Erythroblast (primary cell): ENCODE data around the gene ARFGAP2.
"Not testable (repeated sequence)": the region's sequence is repeated elsewhere in the genome, so short reads cannot be mapped to it uniquely, and the experiment has no call there.

Source experiments
- DNase-seq, 2 experiments: peaks; one replicate each; lab custom pipeline; 2025; lab: John Stamatoyannopoulos, UW
- GATA1 ChIP-seq: IDR thresholded peaks from 2 replicates; pipeline ENCODE4 v1.6.1; 2011; ENCODE audit warnings: low read depth, mild to moderate bottlenecking, control low read depth, low read length, moderate library complexity
- POLR2A ChIP-seq: IDR thresholded peaks from 2 replicates; pipeline ENCODE4 v1.6.1; 2011; ENCODE audit warnings: mild to moderate bottlenecking, low read length

Gene ARFGAP2

DNA sequence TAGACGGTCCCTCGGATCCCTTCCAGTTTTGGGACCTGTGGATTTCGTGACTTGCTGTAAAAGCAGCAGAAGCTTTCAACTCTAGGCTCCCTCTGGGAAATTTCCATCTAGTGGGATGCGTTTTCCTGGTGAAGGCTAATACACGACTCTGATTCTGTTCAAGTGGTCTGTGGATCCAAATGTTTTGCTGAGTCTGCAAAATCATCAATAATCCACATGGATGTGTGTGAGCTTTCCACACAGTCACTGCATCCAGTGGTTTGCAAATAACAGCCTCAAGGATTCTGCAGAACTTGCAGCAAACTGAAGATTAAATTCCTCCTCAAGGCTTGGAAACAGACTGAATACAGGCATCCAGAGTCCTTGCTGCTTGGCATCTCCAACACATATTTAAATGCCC lies 25.9 kb upstream of the ARFGAP2 start:
- no peak for DNase-seq
- TF ChIP-seq POLR2A (no peak), GATA1 (no peak)

DNA sequence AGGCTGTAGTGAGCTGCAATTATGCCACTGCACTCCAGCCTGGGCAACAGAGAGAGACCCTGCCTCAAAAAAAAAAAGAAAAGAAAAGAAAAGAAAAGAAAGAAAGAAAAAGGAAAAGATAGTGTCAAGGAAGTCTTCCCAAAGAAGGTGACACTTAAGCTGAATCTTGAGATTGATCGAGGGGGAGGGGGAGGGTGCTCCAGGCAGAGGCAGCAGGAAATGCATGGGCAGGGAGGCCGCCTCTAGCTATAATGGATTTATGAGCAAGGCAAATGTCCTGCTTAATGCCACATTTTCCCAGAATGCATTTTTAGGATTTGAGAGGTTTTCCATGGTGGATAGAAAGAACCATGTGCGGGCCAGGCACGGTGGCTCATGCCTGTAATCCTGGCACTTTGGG lies 24.3 kb upstream of the ARFGAP2 start:
- TF ChIP-seq POLR2A (no peak), GATA1 (no peak)
- no peak for DNase-seq

DNA sequence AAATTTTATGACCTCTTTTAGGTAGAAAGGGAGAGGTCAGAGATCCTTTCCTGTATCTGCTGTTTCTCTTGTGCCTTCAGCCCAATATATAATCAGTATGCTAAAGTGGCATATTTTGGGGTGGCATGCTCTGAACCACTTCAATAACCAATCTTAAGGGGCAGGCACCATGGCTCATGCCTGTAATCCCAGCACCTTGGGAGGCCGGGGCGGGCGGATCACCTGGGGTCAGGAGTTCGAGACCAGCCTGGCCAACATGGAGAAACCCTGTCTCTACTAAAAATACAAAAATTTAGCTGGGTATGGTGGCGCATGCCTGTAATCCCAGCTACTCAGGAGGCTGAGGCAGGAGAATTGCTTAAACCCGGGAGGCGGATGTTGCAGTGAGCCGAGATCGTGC lies 21.5 kb upstream of the ARFGAP2 start:
- not testable (repeated sequence) for DNase-seq

DNA sequence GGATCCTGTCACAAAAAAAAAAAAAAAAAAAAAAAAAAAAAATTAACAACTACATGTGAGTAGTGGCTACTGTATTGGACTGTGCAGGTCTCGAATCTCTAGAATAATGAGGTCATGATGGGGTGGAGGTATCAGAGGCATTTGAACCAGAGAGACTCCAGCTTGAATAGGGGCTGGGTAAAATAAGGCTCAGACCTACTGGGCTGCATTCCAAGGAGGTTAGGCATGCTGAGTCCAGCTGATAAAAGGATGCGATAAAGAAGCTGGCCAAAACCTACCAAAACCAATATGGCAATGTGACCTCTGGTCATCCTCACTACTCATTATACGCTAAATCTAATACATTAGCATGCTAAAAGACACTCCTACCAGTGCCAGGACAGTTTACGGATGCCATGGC lies 15.4 kb upstream of the ARFGAP2 start:
- TF ChIP-seq POLR2A (no peak), GATA1 (no peak)
- DNase-seq: peak; percentile 20 to 51

DNA sequence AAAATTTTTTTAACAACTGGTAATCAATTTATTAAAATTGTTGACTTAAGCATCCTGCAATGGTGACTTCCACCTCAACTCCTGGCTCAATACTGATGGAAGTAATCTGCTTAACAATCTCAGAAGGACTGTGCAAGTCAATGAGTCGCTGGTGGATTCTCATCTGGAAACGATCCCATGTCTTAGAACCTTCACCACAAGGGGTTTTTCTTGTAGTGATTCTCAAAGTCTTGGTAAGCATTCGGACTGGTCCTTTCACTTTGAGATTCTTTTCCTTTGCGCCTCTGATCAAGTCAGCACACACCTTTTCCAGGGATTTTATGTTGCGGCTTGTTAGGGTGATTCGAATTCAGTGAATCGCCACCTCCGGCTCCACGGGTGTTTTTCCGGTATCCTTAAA lies 14.5 kb upstream of the ARFGAP2 start:
- DNase-seq: not testable (repeated sequence)

DNA sequence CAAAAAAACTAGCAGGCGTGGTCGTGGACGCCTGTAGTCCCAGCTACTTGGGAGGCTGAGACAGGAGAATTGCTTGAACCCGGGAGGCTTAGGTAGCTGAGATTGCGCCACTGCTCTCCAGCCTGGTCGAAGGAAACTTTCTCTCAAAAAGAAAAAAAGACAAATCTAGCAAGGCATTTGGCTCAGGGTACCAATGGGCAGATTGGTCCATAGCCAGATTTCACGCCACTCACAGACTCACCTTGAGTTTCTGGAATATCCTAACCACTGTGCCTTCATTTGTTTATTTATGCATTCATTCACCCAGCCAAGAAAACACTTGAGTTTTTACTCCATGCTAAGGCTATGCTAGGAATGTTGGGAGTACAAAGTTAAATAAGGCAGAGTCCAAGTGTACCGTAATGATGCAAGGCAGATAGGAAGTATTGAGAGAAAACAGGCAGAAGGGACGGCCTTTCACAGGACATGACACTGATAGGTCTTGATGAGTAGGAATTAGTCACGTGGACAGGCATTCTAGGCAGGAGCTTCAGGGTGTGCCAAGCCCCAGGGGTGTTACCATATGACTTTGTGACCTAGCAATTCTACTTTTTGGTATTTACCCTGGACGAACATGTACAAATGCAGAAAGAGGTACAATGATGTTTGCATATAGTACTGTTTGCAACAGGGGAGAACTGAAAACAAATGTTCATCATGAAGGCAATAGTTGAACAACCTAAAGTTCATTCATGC lies 12.6 kb upstream of the ARFGAP2 start:
- peak in 1 of 2 experiments; percentile 25 for DNase-seq
- no peak for TF ChIP-seq POLR2A
- TF ChIP-seq GATA1: no peak

DNA sequence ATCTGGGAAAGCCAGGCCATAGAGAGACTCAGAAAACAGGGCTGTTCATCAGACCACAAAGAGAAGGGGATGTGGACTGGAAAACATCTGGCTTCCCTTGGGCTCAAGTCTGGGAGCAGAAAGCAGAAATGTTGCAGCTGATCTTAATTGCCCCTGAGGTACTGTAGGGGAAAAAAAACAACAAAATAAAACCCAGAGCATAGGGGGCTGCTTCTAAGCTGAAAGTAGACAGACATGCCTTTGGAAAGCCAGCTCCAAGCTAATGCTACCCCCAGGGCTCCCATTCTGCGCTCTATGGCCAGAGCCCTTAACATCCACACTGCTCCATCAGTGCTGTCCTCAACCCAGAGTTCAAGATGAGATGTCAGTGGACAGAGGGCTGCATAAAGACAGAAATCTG lies 11.6 kb upstream of the ARFGAP2 start:
- TF ChIP-seq GATA1: no peak
- TF ChIP-seq POLR2A: no peak
- no peak for DNase-seq

DNA sequence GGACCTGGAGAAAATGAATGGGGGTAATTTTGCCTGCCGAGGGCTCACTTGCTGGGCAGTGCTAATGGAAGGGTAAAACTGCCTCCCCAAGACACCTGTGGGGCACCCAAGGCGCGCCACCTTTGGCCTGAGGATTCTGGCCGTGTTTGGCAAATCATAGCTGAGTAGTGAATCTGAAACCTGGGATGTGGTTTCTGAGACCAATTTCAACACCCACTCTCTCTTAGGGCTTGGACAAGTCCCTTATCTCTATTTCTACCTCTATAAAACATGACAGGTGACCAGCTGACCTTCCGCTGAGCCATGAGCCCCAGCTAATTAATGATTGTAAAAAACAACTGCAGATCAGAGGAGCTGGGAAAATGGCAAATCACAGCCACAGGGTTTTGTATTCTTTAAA lies 11.0 kb upstream of the ARFGAP2 start:
- DNase-seq: no peak
- TF ChIP-seq GATA1 (no peak), POLR2A (no peak)

DNA sequence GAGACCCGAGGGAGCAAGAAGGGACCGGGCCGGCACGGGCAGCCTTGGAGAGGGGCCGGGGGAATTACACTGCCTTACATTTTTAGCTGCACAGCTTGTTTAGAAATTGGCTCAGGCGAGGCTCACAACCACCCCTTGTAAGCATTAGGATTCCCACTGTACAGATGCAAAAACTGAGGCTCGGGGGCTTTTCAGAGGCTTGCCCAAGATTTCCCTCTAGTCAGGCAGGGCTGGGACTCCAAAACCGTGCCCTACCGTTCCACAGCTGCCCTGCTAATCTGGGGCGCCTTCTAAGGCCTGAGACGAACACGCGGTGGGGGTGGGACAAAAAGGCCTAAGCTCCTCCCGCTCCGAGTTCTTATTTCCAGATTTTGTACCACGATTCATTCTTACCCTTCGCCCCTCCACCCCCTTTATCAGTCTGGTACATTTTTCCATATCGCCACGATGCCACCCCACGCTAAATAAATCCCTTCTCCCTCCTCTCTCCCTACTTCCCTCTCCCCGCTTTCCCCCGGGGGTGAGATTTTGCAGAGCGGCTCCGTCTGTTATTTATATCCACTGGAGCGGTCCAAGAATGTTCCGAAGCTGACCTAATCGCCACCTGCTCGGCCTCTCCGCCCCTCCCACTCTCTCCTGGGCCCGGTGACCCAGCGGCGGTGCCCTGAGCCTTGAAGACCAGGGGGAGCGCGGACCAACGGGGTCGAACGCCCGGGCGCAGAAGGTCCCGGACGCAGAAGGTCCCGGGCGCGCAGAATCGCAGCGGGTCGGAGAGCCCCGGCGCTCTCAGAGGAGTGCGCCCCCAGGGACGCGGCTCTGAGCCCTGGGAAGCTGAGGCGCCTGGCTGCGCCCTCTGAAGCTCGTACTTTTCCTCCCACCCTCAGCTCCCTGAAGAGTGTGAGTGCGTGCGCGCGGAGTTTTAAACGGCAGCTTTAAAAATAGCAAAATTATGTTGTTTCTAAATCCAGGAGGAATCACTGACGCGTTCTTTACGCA lies 10.3 kb upstream of the ARFGAP2 start:
- no peak for TF ChIP-seq GATA1
- no peak for TF ChIP-seq POLR2A
- peak; percentile 28 to 43 for DNase-seq

DNA sequence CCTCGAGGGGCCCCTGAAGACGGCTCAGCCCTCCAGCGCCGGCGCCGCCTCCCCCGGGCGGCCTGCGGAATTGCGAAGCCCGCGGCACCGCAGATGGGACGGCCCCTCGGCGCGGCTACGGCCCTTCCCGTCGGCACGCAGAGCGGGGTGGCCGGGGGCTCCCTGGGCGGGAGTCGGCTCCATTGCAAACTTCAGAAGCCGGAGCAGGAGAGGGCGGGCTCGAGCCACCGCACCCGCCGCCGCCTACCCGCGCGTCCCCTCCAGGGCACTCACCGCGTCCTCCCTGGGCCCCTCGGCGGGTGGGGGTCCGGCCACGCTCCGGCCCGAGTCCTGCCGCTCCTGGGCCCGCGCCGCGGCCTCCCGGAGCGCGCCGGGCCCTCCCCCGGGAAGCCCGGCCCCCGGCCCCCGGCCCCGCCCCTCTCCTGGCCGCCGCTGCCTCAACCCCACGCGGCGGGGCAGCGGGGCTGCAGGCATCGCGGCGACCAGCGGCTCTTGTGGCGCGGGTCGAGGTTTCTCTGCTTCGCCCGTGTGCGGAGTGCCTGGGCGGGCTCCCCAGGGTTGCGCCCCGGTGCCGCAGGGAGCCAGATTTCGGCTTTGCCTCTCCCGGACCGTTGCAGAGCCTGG lies 9.5 kb upstream of the ARFGAP2 start, which contains the start of gene PACSIN3:
Gene PACSIN3, minus strand, starts transcription at position 359 of the 624 bp plus-strand sequence. CDS start 3,707 bp downstream, outside the sequence.
- DNase-seq: peak; percentile 35 to 48
- TF ChIP-seq POLR2A (no peak), GATA1 (no peak)

DNA sequence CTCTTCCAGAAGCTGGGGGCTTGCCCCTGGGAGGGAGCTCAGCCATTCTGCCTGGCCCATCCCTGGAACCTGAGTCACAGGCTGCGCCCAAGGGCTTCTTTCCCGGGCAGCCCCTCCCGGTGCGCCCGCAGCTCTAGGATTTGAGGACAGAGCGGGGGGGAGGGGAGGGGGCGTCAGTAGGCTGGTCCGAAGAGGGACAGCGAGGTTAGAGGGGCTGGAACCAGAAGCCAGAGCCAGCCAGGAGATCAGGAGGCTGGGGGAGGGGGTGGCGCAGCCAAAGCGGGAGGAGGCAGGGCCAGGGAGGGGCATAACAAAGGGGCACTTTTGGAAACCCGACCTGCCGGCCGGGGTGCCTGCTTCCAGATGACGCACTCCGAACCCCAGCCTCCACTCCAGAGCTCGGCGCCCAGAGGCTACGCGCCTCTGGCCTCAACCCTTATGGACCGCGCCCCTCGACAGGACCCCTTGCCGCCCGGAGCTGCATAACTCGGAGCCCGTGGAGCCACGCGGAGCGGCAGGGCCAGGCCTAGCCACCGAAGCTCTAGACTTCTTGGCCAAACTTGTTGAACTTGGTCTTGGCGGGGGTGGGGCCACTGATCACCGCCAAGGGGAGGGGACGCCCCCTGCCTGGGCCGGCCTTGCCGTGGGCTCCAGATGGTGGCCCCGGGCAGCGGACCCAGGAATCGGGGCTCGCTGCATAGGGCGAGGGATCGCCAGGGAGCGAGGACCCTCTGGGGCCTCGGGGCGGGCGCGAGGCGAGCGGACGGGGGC lies 8.8 kb upstream of the ARFGAP2 start:
- peak in 1 of 2 experiments; percentile 27 for DNase-seq
- TF ChIP-seq POLR2A (no peak), GATA1 (no peak)

DNA sequence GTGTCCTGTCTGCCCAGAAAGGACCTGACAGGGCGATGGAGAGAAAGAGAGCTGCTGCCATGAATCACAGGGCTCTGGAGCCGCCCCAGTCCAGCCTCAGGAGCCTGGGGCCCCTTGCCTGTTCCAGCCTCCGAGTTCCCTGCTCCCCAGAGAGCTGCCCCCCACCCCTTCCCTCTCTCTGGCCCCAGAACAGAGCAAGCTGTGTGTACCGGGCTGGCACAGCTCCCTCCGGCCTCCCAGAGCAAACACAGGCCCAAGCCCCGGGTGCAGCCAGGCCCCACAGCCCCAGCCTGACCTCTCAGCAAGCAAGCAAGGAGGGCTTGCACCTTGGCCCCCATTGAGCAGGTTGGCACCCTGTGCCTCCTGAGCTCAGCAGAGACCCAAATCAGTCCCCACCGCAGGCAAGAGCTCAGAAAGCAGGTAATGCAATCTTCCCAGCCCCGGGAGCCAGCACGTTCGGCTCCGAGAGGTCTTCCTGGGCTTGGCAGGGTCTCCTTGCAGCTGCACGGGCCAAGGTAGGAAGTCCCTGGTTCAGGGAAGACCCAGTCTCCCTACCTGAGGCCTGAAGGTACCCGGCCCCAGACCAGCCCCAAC lies 8.1 kb upstream of the ARFGAP2 start:
- no peak for DNase-seq
- TF ChIP-seq POLR2A: no peak
- TF ChIP-seq GATA1: no peak

DNA sequence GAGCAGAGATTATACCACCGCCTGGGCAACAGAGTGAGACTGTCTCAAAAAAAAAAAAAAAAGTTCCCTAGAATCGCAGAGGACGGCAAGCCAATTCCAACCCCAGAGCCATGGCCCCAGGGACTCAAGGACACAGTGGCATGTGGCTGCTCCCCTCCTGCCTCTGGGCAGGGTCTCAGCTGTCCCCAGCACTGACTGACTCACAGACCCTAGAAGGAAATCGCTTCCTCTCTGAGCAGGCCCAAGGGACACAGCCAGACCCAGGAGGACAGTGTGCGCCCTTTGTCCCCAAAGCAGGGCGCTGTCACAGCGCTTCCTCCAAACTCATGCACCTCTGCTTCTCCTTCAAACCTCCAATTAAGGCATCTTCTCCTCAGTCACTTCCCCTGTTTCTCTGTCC lies 7.3 kb upstream of the ARFGAP2 start:
- DNase-seq: no peak
- no peak for TF ChIP-seq POLR2A
- no peak for TF ChIP-seq GATA1
